C4-2B (cell line): ENCODE measurements around the gene NID2.

Source experiments
- H3K27ac ChIP-seq: fragments of 450-650 bp; 2 replicates; pipeline ENCODE4 v1.5.1; 2017
- ZFX ChIP-seq: fragments of 450-650 bp; IDR thresholded peaks from 2 replicates; pipeline ENCODE4 v1.6.1; 2017
- TF ChIP-seq, protein P1 (sequence below): fragments of 450-650 bp; conservative IDR thresholded peaks from 2 replicates; pipeline ENCODE4 v1.5.1; 2017; ENCODE audit warnings: mild to moderate bottlenecking

The NID2 gene

DNA sequence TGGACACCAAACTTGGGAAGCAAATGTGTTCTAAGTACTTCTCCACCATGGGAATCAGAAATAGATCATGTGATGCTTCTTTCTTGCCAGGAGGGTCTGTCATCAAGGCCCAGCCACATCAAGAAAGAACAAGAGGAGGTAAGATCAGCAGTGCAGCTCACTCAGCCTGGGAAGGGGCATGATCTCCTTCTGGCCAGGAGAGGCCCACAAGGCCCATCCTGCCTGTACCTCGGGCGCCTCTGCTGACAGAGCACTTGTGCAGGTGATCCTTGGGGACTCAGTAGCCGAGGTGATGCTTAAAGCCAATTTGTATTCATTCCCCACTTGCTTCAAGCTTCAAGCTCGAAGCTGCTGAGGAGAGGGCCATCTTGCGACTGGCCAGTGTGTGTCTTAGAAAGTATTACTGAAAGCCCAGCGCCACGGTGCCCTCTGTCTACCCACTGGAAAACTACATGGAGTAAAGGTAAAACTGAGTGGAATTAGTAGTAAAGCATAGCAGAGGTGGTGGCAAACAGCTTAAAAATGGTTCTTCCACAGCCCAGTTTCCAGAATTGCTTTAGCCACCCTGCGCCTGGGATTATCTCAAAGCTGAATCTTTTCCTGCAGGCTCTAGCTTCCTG, 53.3 kb downstream of the NID2 start:
- TF ChIP-seq ZFX: no peak
- TF ChIP-seq, protein P1, sequence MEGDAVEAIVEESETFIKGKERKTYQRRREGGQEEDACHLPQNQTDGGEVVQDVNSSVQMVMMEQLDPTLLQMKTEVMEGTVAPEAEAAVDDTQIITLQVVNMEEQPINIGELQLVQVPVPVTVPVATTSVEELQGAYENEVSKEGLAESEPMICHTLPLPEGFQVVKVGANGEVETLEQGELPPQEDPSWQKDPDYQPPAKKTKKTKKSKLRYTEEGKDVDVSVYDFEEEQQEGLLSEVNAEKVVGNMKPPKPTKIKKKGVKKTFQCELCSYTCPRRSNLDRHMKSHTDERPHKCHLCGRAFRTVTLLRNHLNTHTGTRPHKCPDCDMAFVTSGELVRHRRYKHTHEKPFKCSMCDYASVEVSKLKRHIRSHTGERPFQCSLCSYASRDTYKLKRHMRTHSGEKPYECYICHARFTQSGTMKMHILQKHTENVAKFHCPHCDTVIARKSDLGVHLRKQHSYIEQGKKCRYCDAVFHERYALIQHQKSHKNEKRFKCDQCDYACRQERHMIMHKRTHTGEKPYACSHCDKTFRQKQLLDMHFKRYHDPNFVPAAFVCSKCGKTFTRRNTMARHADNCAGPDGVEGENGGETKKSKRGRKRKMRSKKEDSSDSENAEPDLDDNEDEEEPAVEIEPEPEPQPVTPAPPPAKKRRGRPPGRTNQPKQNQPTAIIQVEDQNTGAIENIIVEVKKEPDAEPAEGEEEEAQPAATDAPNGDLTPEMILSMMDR: peak; percentile 68
- H3K27ac ChIP-seq: no peak overlapping the region

DNA sequence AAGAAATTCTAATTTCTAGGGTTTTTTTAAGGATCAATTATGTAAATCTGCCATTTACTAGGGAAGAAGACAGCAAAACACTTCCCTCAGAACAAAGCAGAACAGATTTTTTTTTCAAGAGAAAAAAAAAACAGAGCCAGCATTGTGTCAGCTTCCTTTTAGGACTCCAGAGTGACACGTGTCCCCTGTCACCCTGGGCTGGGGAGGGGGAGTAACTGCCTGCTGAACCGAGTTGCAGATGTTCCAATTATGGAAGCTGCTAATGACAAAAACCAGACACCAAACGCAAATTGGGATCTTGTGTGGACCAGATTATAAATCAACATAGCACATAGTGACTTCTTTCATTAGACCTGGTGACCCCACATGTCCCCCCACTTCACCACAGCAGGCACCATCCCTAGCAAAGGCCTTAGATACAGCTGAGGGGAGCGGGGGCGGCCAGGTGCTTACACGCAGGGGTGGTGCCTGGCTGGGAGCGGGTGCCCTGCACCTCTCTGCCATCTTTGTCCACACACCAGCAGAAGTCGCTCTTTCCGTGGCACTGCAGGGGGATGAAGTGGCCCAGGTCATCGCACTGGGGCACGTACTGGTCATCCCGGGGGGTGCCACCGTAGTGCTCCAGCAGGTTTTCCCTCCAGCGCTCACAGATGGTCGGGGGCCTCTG, 54.1 kb downstream of the NID2 start:
- no peak overlapping the region for H3K27ac ChIP-seq
- TF ChIP-seq ZFX: no peak
- TF ChIP-seq, protein P1: no peak

DNA sequence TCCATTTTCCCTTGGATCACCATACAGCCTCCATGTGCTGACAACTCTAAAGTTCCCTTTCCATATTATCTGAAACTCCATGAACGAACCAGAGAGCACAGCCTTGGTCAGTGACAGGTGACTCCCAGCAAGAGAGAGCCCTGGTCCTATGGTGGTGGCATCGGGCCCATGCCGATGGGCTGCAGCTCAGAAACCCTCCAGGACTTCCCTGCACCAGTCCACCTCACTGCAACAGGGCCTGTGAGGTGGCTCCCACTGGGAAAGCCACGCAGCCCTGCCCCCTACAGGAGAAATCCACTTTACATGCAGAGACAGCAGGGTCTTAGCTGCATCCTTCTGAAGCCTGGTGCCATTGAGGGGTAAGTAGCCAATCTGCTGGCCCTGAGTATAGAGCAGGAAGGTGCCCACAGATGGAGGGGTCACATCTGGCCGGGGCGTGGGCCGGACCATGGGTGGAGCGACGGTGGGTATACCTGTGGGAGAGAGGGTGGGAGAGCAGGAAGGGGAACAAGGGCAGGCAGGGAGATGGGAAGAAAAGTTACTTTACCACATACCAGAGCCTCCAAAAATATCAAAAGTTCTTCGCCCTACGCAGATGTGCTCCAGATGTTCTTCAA, 54.8 kb downstream of the NID2 start:
- TF ChIP-seq, protein P1: peak; percentile 42
- TF ChIP-seq ZFX: no peak
- H3K27ac ChIP-seq: no peak overlapping the region

- TF ChIP-seq, protein P1: no peak
- TF ChIP-seq ZFX: no peak
- H3K27ac ChIP-seq: no peak overlapping the region
Measured at GRCh38 chr14:52012635-52013034, 56.2 kb downstream of the NID2 start.

DNA sequence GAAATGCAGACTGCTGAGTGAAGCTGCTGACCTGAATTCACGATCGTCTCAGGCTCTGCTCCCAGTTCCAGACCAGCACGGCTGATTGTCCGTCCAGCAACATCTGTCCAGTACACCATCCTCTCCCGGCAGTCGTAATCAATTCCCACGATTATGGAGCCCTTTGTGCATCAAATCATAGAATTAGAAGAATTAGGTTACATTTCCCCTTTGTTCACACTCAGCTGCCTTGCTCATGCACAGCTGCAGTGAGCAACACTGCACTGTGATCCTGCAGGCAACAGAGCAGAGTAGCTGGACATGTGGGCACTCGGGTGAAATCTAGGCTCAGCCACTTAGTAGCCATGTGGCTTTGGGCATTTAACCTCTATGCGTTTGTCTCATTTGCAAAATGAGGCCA, 57.3 kb downstream of the NID2 start:
- no peak overlapping the region for H3K27ac ChIP-seq
- TF ChIP-seq, protein P1: no peak
- no peak for TF ChIP-seq ZFX

DNA sequence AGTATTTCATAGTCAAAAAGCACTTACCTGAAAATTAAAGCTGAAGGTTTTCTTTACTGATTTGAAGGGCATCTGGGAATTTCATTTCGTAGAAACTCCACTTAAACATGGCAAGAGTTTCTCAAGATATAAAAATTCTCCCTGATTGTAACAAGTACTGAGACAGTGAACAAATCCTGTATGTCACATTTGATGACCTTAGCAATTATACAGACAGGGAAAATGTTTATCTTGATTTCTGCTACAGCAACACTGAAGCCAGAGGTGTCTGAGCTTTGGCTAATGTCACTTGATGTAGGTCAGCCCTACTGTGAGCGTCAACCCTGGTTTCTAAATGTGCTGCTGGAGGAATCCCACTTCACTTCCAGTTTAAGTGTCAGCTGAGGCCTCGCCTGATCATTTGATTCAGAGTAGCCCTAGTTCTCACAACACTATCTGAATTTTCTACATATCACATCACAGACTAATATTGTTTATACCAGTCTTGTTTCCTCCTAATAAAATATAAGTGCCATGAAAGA, 58.6 kb downstream of the NID2 start:
- TF ChIP-seq, protein P1: no peak
- no peak for TF ChIP-seq ZFX
- H3K27ac ChIP-seq: no peak overlapping the region

GRCh38 chr14:52008136-52008535, 60.7 kb downstream of the NID2 start:
- H3K27ac ChIP-seq: no peak overlapping the region
- no peak for TF ChIP-seq ZFX
- TF ChIP-seq, protein P1: no peak
